IMR-90 (cell line): ENCODE measurements around the gene STK25.

Experiments
- BHLHE40 ChIP-seq: fragments of 150-350 bp; IDR thresholded peaks from 2 replicates; pipeline ENCODE4 v1.6.1; 2016; ENCODE audit warnings: mild to moderate bottlenecking, low read depth, low read length
- CEBPB ChIP-seq: IDR thresholded peaks from 2 replicates; pipeline ENCODE4 v1.6.1; 2012; ENCODE audit warnings: low read depth, low read length, improper control_type of control experiment
- CTCF ChIP-seq: conservative IDR thresholded peaks from 2 replicates; pipeline ENCODE4 v1.5.1; 2012; ENCODE audit warnings: mild to moderate bottlenecking, low read depth, low read length, improper control_type of control experiment
- ELK1 ChIP-seq: fragments of 150-350 bp; IDR thresholded peaks from 2 replicates; pipeline ENCODE4 v1.6.1; 2016; ENCODE audit warnings: low read depth, mild to moderate bottlenecking, low read length, moderate library complexity, borderline replicate concordance
- MAFK ChIP-seq: IDR thresholded peaks from 2 replicates; pipeline ENCODE4 v1.6.1; 2012; ENCODE audit warnings: low read depth, low read length, improper control_type of control experiment
- MXI1 ChIP-seq: IDR thresholded peaks from 2 replicates; pipeline ENCODE4 v1.6.1; 2012; ENCODE audit warnings: low read depth, mild to moderate bottlenecking, low read length, moderate library complexity, borderline replicate concordance
- POLR2A ChIP-seq: IDR thresholded peaks from 2 replicates; pipeline ENCODE4 v1.6.1; 2012; ENCODE audit warnings: mild to moderate bottlenecking, low read depth, low read length
- RAD21 ChIP-seq: IDR thresholded peaks from 2 replicates; pipeline ENCODE4 v1.6.1; 2012; ENCODE audit warnings: low read length, improper control_type of control experiment
- RFX5 ChIP-seq: IDR thresholded peaks from 2 replicates; pipeline ENCODE4 v1.8.0; 2012; ENCODE audit warnings: low read depth, mild to moderate bottlenecking, low read length, moderate library complexity
- SMC3 ChIP-seq: fragments of 150-350 bp; IDR thresholded peaks from 2 replicates; pipeline ENCODE4 v1.6.1; 2016; ENCODE audit warnings: low read depth, mild to moderate bottlenecking, antibody characterized with exemption, low read length, moderate library complexity

- TF ChIP-seq CTCF, result no peak
- TF ChIP-seq SMC3, result no peak
- no peak for TF ChIP-seq BHLHE40
- no peak for TF ChIP-seq ELK1
- TF ChIP-seq POLR2A, result no peak
- no peak for TF ChIP-seq RFX5
- no peak for TF ChIP-seq RAD21
- TF ChIP-seq CEBPB, result no peak
- TF ChIP-seq MXI1, result no peak
- no peak for TF ChIP-seq MAFK
These were observed 38.6 kb downstream of the STK25 start for GRCh38 chr2:241469746-241470145.
